HCT116 (cell line): ENCODE measurements around the gene GIPC3. TPM values are rescaled to one million over a fixed set of nuclear protein-coding genes. Genes with fewer than 3 reads are reported as not detected.

Experiments used
- ATAC-seq: fragments of 200-7000 bp; cut with Tn5 transposase; 2 replicates; pipeline ENCODE4 v1.9.1; 2020; ENCODE audit warnings: mild to moderate bottlenecking, moderate library complexity
- BruUV-seq: library from RNA; stranded (reverse); fragments of 400-500 nt; replicated peaks from 2 replicates; lab custom pipeline; 2021; lab: Mats Ljungman, UMichigan
- CTCF ChIA-PET: fragments of 300-600 bp; sonication (Branson Sonifier 250); formaldehyde crosslinking; loops from one replicate; lab custom pipeline; 2021; ENCODE audit warnings: antibody characterized with exemption; lab: Charles Lee
- POLR2A ChIA-PET: fragments of 300-600, 350-600 bp; sonication (Branson Sonifier 250); formaldehyde crosslinking; loops from one replicate; lab custom pipeline; 2021; ENCODE audit warnings: antibody characterized with exemption; lab: Charles Lee
- RAD21 ChIA-PET, 2 experiments: fragments of 300-600 bp; sonication (Branson Sonifier 250); formaldehyde crosslinking; loops; one replicate each; lab custom pipeline; 2023; ENCODE audit warnings: low total read pairs in 2 of 2; ENCODE audit not compliant: uncharacterized antibody in 2 of 2, unreplicated experiment in 2 of 2, low non-redundant PET in 1 of 2; lab: Charles Lee
- DNase-seq: peaks from one replicate; pipeline ENCODE4 v3.0.0-alpha.2; 2010; ENCODE audit warnings: low read depth, low spot score
- H2AFZ ChIP-seq: fragments of 200-600 bp; shearing (Covaris generic), sonication (generic); 2 replicates; pipeline ENCODE4 v1.6.1; 2017; ENCODE audit warnings: low read depth, mixed run types, mixed read lengths, antibody characterized with exemption, low read length; ENCODE audit not compliant: poor library complexity, severe bottlenecking
- H3K27ac ChIP-seq: 2 replicates; pipeline ENCODE4 v1.5.1; 2012; ENCODE audit warnings: low read depth, low read length
- H3K27me3 ChIP-seq: fragments of 200-600 bp; sonication (generic); 2 replicates; pipeline ENCODE4 v1.6.1; 2016; ENCODE audit warnings: mixed run types, low read length, mixed read lengths; ENCODE audit not compliant: insufficient read depth
- H3K36me3 ChIP-seq, 2 experiments: fragments of 200-500 bp in 1 of 2; fragments of 200-600 bp in 1 of 2; sonication (Bioruptor generic) in 1 of 2; sonication (generic) in 1 of 2; 2 replicates each; pipeline versions ENCODE4 v1.5.1 to v1.6.1; 2014 to 2016; ENCODE audit warnings: low read length in 2 of 2, inconsistent platforms in 1 of 2, mixed read lengths in 1 of 2, mixed run types in 1 of 2; ENCODE audit not compliant: insufficient read depth in 2 of 2, control insufficient read depth in 1 of 2
- H3K4me1 ChIP-seq, 2 experiments: fragments of 200-600 bp in 1 of 2; sonication (generic) in 1 of 2; 2 replicates each; pipeline versions ENCODE4 v1.5.1 to v1.6.1; 2012 to 2017; ENCODE audit warnings: low read length in 2 of 2, inconsistent platforms in 1 of 2, mild to moderate bottlenecking in 1 of 2, mixed read lengths in 1 of 2, mixed run types in 1 of 2, moderate library complexity in 1 of 2; ENCODE audit not compliant: insufficient read depth in 2 of 2, control insufficient read depth in 1 of 2
- H3K4me2 ChIP-seq: fragments of 200-600 bp; sonication (generic); 2 replicates; pipeline ENCODE4 v1.6.1; 2017; ENCODE audit warnings: mixed run types, low read length, mixed read lengths
- H3K4me3 ChIP-seq, 2 experiments: fragments of 200-600 bp in 1 of 2; sonication (generic) in 1 of 2; replicated peaks in 1 of 2; 2 replicates each; pipeline ENCODE4 v1.5.1; 2011 to 2016; ENCODE audit warnings: low read length in 2 of 2, control low read depth in 1 of 2, low read depth in 1 of 2, mild to moderate bottlenecking in 1 of 2, mixed read lengths in 1 of 2, mixed run types in 1 of 2
- H3K79me2 ChIP-seq: fragments of 200-600 bp; sonication (generic); 2 replicates; pipeline ENCODE4 v1.6.1; 2017; ENCODE audit warnings: mild to moderate bottlenecking, mixed run types, low read length, moderate library complexity, mixed read lengths; ENCODE audit not compliant: insufficient read depth
- H3K9ac ChIP-seq: fragments of 200-600 bp; sonication (generic); 2 replicates; pipeline ENCODE4 v1.6.1; 2016; ENCODE audit warnings: low read length, mixed read lengths
- H3K9me2 ChIP-seq: fragments of 200-600 bp; sonication (generic), shearing (Covaris generic); 2 replicates; pipeline ENCODE4 v1.6.1; 2017; ENCODE audit warnings: mixed run types, mild to moderate bottlenecking, moderate library complexity; ENCODE audit not compliant: insufficient read depth
- H3K9me3 ChIP-seq, 2 experiments: fragments of 200-500 bp in 1 of 2; fragments of 200-600 bp in 1 of 2; sonication (Bioruptor generic) in 1 of 2; sonication (generic) in 1 of 2; 2 replicates each; pipeline ENCODE4 v1.6.1; 2014 to 2017; ENCODE audit warnings: low read length in 2 of 2, mixed read lengths in 2 of 2, inconsistent platforms in 1 of 2, low read depth in 1 of 2, mild to moderate bottlenecking in 1 of 2, mixed run types in 1 of 2, moderate library complexity in 1 of 2; ENCODE audit not compliant: control insufficient read depth in 1 of 2, insufficient read depth in 1 of 2
- H4K20me1 ChIP-seq: fragments of 200-600 bp; sonication (generic), shearing (Covaris generic); 2 replicates; pipeline ENCODE4 v1.6.1; 2017; ENCODE audit warnings: mixed run types, mild to moderate bottlenecking, moderate library complexity; ENCODE audit not compliant: insufficient read depth
- CBX3 ChIP-seq: IDR thresholded peaks from 2 replicates; pipeline ENCODE4 v1.6.1; 2012; ENCODE audit warnings: low read depth
- CEBPB ChIP-seq: IDR thresholded peaks from 2 replicates; pipeline ENCODE4 v1.6.1; 2012; ENCODE audit warnings: low read depth
- EGR1 ChIP-seq: IDR thresholded peaks from 2 replicates; pipeline ENCODE4 v1.6.1; 2012; ENCODE audit warnings: low read depth
- ELF1 ChIP-seq: IDR thresholded peaks from 2 replicates; pipeline ENCODE4 v1.6.1; 2012; ENCODE audit warnings: low read depth, borderline replicate concordance
- EZH2 ChIP-seq: fragments of 200-600 bp; sonication (generic); IDR thresholded peaks from 2 replicates; pipeline ENCODE4 v1.6.1; 2017; ENCODE audit warnings: antibody characterized with exemption, mixed run types
- EZH2phosphoT487 ChIP-seq: fragments of 200-600 bp; IDR thresholded peaks from 2 replicates; pipeline ENCODE4 v1.6.1; 2018; ENCODE audit warnings: antibody characterized with exemption, borderline replicate concordance
- FOSL1 ChIP-seq: IDR thresholded peaks from 2 replicates; pipeline ENCODE4 v1.6.1; 2012; ENCODE audit warnings: low read depth
- JUND ChIP-seq: IDR thresholded peaks from 2 replicates; pipeline ENCODE4 v1.6.1; 2012
- POLR2A ChIP-seq: IDR thresholded peaks from 2 replicates; pipeline ENCODE4 v1.7.0; 2011; ENCODE audit warnings: borderline replicate concordance; ENCODE audit not compliant: insufficient read depth, insufficient read length; ENCODE audit errors: extremely low read depth
- RAD21 ChIP-seq: IDR thresholded peaks from 2 replicates; pipeline ENCODE4 v1.6.1; 2012; ENCODE audit warnings: low read depth, mild to moderate bottlenecking
- SIN3A ChIP-seq: IDR thresholded peaks from 2 replicates; pipeline ENCODE4 v1.6.1; 2012; ENCODE audit warnings: low read depth
- SRF ChIP-seq: IDR thresholded peaks from 2 replicates; pipeline ENCODE4 v1.6.1; 2012; ENCODE audit warnings: low read depth
- TCF7L2 ChIP-seq: IDR thresholded peaks from 2 replicates; pipeline ENCODE4 v1.7.0; 2011; ENCODE audit warnings: borderline replicate concordance, inconsistent platforms; ENCODE audit not compliant: insufficient read depth, insufficient read length; ENCODE audit errors: extremely low read depth
- YY1 ChIP-seq: IDR thresholded peaks from 2 replicates; pipeline ENCODE4 v1.6.1; 2011; ENCODE audit warnings: low read length, low read depth, moderate library complexity, mild to moderate bottlenecking; ENCODE audit not compliant: insufficient replicate concordance; ENCODE audit errors: extremely low read depth
- ZNF274 ChIP-seq: fragments of 200-500 bp; sonication (Bioruptor generic); IDR thresholded peaks from 2 replicates; pipeline ENCODE4 v1.6.1; 2014; ENCODE audit warnings: mild to moderate bottlenecking, low read depth, low read length, inconsistent platforms
- intact Hi-C: fragments of 100-400 bp; cut with micrococcal nuclease; formaldehyde crosslinking; loops from 2 replicates; pipeline ENCODE4 v1.10.0; 2022
- total RNA-seq: library from RNA; stranded (reverse); gene quantifications from one replicate; pipeline ENCODE4 v1.2.1, GENCODE V29; 2021; ENCODE audit not compliant: unreplicated experiment
- TF ChIP-seq, protein P1 (sequence below): IDR thresholded peaks from 2 replicates; pipeline ENCODE4 v1.6.1; 2011; ENCODE audit warnings: mild to moderate bottlenecking, low read length, moderate library complexity; ENCODE audit not compliant: insufficient replicate concordance; ENCODE audit errors: extremely low read depth
- TF ChIP-seq, protein P2 (sequence below): IDR thresholded peaks from 2 replicates; pipeline ENCODE4 v1.6.1; 2012
- TF ChIP-seq, protein P3 (sequence below): IDR thresholded peaks from 2 replicates; pipeline ENCODE4 v1.6.1; 2012; ENCODE audit warnings: low read depth

The GIPC3 gene
- total RNA-seq, 1 experiment from 2014 or later: not detected

GRCh38 chr19:3611841-3612240 lies 26.6 kb downstream of the GIPC3 start:
- CTCF ChIA-PET: no interaction called here
- RAD21 ChIA-PET: no interaction called here
- no peak overlapping the region for H3K4me2 ChIP-seq
- H3K9ac ChIP-seq: no peak overlapping the region
- no peaks in the 10 kb centered on the region for H3K9me2 ChIP-seq
- no TSS peak for BruUV-seq
- intact Hi-C loops: no loop called here
- TF ChIP-seq, protein P1, sequence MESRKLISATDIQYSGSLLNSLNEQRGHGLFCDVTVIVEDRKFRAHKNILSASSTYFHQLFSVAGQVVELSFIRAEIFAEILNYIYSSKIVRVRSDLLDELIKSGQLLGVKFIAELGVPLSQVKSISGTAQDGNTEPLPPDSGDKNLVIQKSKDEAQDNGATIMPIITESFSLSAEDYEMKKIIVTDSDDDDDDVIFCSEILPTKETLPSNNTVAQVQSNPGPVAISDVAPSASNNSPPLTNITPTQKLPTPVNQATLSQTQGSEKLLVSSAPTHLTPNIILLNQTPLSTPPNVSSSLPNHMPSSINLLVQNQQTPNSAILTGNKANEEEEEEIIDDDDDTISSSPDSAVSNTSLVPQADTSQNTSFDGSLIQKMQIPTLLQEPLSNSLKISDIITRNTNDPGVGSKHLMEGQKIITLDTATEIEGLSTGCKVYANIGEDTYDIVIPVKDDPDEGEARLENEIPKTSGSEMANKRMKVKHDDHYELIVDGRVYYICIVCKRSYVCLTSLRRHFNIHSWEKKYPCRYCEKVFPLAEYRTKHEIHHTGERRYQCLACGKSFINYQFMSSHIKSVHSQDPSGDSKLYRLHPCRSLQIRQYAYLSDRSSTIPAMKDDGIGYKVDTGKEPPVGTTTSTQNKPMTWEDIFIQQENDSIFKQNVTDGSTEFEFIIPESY: no peak
- TF ChIP-seq YY1: no peak
- no peak for TF ChIP-seq CEBPB
- no peak for TF ChIP-seq RAD21
- no peak for TF ChIP-seq EZH2
- no peak for TF ChIP-seq JUND
- TF ChIP-seq, protein P2, sequence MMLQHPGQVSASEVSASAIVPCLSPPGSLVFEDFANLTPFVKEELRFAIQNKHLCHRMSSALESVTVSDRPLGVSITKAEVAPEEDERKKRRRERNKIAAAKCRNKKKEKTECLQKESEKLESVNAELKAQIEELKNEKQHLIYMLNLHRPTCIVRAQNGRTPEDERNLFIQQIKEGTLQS: no peak
- no peak for TF ChIP-seq EGR1
- no peak for TF ChIP-seq EZH2phosphoT487
- no peak for TF ChIP-seq POLR2A
- TF ChIP-seq SRF: no peak
- no peak for TF ChIP-seq TCF7L2
- TF ChIP-seq ZNF274: no peak
- TF ChIP-seq CBX3: no peak
- no peak for TF ChIP-seq ELF1
- no peak for TF ChIP-seq SIN3A
- TF ChIP-seq, protein P3, sequence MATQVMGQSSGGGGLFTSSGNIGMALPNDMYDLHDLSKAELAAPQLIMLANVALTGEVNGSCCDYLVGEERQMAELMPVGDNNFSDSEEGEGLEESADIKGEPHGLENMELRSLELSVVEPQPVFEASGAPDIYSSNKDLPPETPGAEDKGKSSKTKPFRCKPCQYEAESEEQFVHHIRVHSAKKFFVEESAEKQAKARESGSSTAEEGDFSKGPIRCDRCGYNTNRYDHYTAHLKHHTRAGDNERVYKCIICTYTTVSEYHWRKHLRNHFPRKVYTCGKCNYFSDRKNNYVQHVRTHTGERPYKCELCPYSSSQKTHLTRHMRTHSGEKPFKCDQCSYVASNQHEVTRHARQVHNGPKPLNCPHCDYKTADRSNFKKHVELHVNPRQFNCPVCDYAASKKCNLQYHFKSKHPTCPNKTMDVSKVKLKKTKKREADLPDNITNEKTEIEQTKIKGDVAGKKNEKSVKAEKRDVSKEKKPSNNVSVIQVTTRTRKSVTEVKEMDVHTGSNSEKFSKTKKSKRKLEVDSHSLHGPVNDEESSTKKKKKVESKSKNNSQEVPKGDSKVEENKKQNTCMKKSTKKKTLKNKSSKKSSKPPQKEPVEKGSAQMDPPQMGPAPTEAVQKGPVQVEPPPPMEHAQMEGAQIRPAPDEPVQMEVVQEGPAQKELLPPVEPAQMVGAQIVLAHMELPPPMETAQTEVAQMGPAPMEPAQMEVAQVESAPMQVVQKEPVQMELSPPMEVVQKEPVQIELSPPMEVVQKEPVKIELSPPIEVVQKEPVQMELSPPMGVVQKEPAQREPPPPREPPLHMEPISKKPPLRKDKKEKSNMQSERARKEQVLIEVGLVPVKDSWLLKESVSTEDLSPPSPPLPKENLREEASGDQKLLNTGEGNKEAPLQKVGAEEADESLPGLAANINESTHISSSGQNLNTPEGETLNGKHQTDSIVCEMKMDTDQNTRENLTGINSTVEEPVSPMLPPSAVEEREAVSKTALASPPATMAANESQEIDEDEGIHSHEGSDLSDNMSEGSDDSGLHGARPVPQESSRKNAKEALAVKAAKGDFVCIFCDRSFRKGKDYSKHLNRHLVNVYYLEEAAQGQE: no peak
- no peak for TF ChIP-seq FOSL1
- H3K4me1 ChIP-seq: peaks cover 7 to 15% of the 10 kb centered on the region in 2 experiments
- no peaks in the 10 kb centered on the region for H3K9me3 ChIP-seq
- POLR2A ChIA-PET: no interaction called here
- H3K27ac ChIP-seq: no peak overlapping the region
- H3K36me3 ChIP-seq: peaks cover 0 to 7% of the 10 kb centered on the region in 2 experiments; a peak in 1 of 4 replicates
- no peak overlapping the region for H3K4me3 ChIP-seq
- no peaks in the 10 kb centered on the region for H3K79me2 ChIP-seq
- no peak for ATAC-seq
- no peaks in the 10 kb centered on the region for H3K27me3 ChIP-seq
- DNase-seq: no peak
- no peak overlapping the region for H2AFZ ChIP-seq
- H4K20me1 ChIP-seq: no peaks in the 10 kb centered on the region
